ENCODE measurements around the gene DCP2. TPM values are rescaled to one million over a fixed set of nuclear protein-coding genes. Genes with fewer than 3 reads are reported as not detected.

DCP2 gene
- total and polyA plus RNA-seq, 10 of the 15 experiments (the other 5 are each of a cell fraction or from before 2014, with no cell fraction given): 23.4 to 81.6 (median 47.4) TPM

- TF ChIP-seq E4F1 (IDR thresholded peaks at IDR 0.05; ENCODE audit: borderline replicate concordance, partially characterized antibody): no peak
- no peak for TF ChIP-seq SIX5 (IDR thresholded peaks at IDR 0.05; ENCODE audit: low read depth, low read length, severe bottlenecking)
- no peak for TF ChIP-seq ZNF24 (IDR thresholded peaks at IDR 0.05)
- TF ChIP-seq POLR2AphosphoS2 (IDR thresholded peaks at IDR 0.05; ENCODE audit: low read depth, low read length): no peak
- no peak for TF ChIP-seq PAX8 (IDR thresholded peaks at IDR 0.05)
- TF ChIP-seq TAF1 (IDR thresholded peaks at IDR 0.05; ENCODE audit: borderline replicate concordance, low read depth, low read length): no peak
- TF ChIP-seq POU2F2 (IDR thresholded peaks at IDR 0.05; ENCODE audit: borderline replicate concordance, low read depth, low read length): no peak
- no peak for TF ChIP-seq PML (IDR thresholded peaks at IDR 0.05; ENCODE audit: low read length)
- no peak for TF ChIP-seq NFYA (IDR thresholded peaks at IDR 0.05; ENCODE audit: borderline replicate concordance, low read depth, low read length)
- peak; percentile 67 for TF ChIP-seq ATF2 (IDR thresholded peaks at IDR 0.05; ENCODE audit: low read length)
- TF ChIP-seq ATF7 (IDR thresholded peaks at IDR 0.05; ENCODE audit: low read depth): peak; percentile 49; the same call in 1 of the 2 replicates
- no peak for TF ChIP-seq NKRF (conservative IDR thresholded peaks at IDR 0.05)
- TF ChIP-seq NR2F1 (conservative IDR thresholded peaks at IDR 0.05): peak; percentile 77
- no peak for TF ChIP-seq POLR2AphosphoS5 (IDR thresholded peaks at IDR 0.05; ENCODE audit: low read length)
- no peak for TF ChIP-seq NFXL1 (IDR thresholded peaks at IDR 0.05; ENCODE audit: borderline replicate concordance)
- peak; percentile 80 for TF ChIP-seq EED (IDR thresholded peaks at IDR 0.05; ENCODE audit: low read depth)
- TF ChIP-seq ZNF217 (IDR thresholded peaks at IDR 0.05): no peak
- no peak for TF ChIP-seq PAX5 (IDR thresholded peaks at IDR 0.05; ENCODE audit: borderline replicate concordance, low read depth, low read length)
- no peak for TF ChIP-seq PBX3 (IDR thresholded peaks at IDR 0.05; ENCODE audit: insufficient replicate concordance, low read depth, low read length)
- peak; percentile 90 for TF ChIP-seq RUNX3 (IDR thresholded peaks at IDR 0.05; ENCODE audit: low read length)
- TF ChIP-seq CTCF (IDR thresholded peaks at IDR 0.05 in 2 of 3, conservative IDR thresholded peaks at IDR 0.05 in 1 of 3; ENCODE audit: control insufficient read depth in 2 of 3, extremely low read depth in 1 of 3, insufficient read depth in 1 of 3, low read depth in 3 of 3, low read length in 3 of 3): no peak
- TF ChIP-seq NFYB (IDR thresholded peaks at IDR 0.05; ENCODE audit: insufficient read depth, low read depth, low read length): no peak
Observed at GRCh38 chr5:112951124-112951702, 25.4 kb upstream of the DCP2 start (continued).
